ENCODE results near the gene LRRC18. TPM values are rescaled to one million over a fixed set of nuclear protein-coding genes. Genes with fewer than 3 reads are reported as not detected.

The LRRC18 gene
- polyA plus RNA-seq, 2 of the 4 experiments (the other 2 are of a cell fraction): not detected

DNA sequence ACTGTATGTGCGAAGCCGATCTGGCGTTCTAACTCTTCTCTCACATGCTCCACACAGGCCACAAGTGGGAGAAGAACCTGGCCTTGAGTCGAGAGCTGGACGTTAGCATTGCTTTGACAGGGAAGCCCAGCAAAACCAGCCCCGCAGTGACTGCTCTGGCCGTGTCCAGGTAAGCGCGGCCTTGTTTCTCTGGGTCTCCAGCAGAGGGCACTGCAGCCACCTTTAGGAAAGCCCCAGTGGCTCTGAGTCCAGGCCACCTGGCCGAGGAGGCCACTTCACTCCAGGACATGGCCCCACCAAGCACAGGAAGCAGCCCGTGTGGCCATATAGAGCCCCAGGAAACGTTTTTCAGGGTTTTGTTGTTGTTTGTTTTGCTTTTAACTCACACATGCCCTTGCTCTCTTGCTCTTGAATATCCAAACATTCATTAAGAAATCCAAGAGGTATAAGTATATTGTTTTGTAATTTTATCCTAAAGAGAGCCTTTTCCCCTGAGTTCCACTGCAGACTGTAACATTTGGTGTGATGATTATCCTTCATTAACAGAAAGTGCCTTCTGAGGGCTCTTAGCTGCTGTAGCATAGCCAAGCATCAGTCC is 41.8 kb upstream of the LRRC18 start:
- H3K4me2 ChIP-seq: no peak overlapping the region
- no peaks in the 10 kb centered on the region for H3K4me1 ChIP-seq
- DNase-seq (ENCODE audit: low read depth in 1 of 2, low spot score in 1 of 2) (peak; percentile 51 to 67), FAIRE-seq (no peak), ATAC-seq (peak; percentile 84 to 98; a peak in 4 of 6 replicates)
- H3K9me3 ChIP-seq: no peaks in the 10 kb centered on the region
- H3K27ac ChIP-seq: no peak overlapping the region
- H3K4me3 ChIP-seq: no peak overlapping the region
- TF ChIP-seq RAD21 (conservative IDR thresholded peaks at IDR 0.05 in 1 of 2, IDR thresholded peaks at IDR 0.05 in 1 of 2): peak; percentile 69 to 74
- TF ChIP-seq SMC3 (IDR thresholded peaks at IDR 0.05): peak; percentile 67
- no peak for TF ChIP-seq CBX8 (IDR thresholded peaks at IDR 0.05)
- no peak for TF ChIP-seq HOXB13 (CRISPR knock-in tag; IDR thresholded peaks at IDR 0.05; ENCODE audit: low read depth)
- TF ChIP-seq, protein P1, sequence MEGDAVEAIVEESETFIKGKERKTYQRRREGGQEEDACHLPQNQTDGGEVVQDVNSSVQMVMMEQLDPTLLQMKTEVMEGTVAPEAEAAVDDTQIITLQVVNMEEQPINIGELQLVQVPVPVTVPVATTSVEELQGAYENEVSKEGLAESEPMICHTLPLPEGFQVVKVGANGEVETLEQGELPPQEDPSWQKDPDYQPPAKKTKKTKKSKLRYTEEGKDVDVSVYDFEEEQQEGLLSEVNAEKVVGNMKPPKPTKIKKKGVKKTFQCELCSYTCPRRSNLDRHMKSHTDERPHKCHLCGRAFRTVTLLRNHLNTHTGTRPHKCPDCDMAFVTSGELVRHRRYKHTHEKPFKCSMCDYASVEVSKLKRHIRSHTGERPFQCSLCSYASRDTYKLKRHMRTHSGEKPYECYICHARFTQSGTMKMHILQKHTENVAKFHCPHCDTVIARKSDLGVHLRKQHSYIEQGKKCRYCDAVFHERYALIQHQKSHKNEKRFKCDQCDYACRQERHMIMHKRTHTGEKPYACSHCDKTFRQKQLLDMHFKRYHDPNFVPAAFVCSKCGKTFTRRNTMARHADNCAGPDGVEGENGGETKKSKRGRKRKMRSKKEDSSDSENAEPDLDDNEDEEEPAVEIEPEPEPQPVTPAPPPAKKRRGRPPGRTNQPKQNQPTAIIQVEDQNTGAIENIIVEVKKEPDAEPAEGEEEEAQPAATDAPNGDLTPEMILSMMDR (IDR thresholded peaks at IDR 0.05): peak; percentile 71
- TF ChIP-seq RARB (CRISPR knock-in tag; IDR thresholded peaks at IDR 0.05): no peak
- no peak for TF ChIP-seq TP53 (CRISPR knock-in tag; IDR thresholded peaks at IDR 0.05)
- TF ChIP-seq CHD4 (IDR thresholded peaks at IDR 0.05; ENCODE audit: borderline replicate concordance): no peak
- ChIA-PET POLR2A (no interaction called here), CTCF (interaction anchor here (0.6 to 3.5 kb wide), 10 partner anchors 12 to 427 kb away, joined by 3 to 10 read pairs (median 4); no protein-coding TSS in a partner anchor)
- 6% methylated on average over 12 of the region's 12 CpGs for WGBS (ENCODE audit: missing lambda C conversion rate)

DNA sequence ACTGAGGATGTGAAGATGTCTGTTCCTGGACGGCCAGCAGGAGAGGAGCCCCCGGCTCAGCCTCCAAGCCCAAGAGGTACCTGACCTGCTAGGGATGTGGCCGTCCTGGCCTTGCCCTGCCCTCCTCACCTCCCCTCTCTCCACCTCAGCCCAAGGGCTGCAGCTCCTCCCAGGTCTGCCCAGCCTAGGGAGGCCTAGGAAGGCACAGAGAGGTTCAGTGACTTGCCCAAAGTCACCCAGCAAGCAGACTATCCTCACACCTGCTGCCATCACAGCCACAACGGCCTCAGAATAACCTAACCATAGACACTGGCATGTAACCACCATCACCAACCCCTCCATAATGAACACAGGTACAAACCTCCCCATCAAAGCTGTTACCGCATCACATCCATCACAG is 38.7 kb upstream of the LRRC18 start:
- Histone ChIP-seq H3K9me3 (no peaks in the 10 kb centered on the region), H3K4me3 (no peak overlapping the region), H3K4me2 (no peak overlapping the region), H3K4me1 (no peaks in the 10 kb centered on the region), H3K27ac (no peak overlapping the region)
- ATAC-seq (no peak), FAIRE-seq (no peak), DNase-seq (ENCODE audit: low read depth in 1 of 2, low spot score in 1 of 2) (no peak)
- ChIA-PET CTCF (interaction anchor here (0.9 to 1.3 kb wide), 4 partner anchors 183 to 541 kb away, joined by 3 to 6 read pairs (median 4); no protein-coding TSS in a partner anchor), POLR2A (no interaction called here)
- TF ChIP-seq HEYL (CRISPR knock-in tag; IDR thresholded peaks at IDR 0.05) (no peak), ZSCAN20 (CRISPR knock-in tag; IDR thresholded peaks at IDR 0.05) (no peak)
- 38% methylated on average over 5 of the region's 5 CpGs for WGBS (ENCODE audit: missing lambda C conversion rate)

DNA sequence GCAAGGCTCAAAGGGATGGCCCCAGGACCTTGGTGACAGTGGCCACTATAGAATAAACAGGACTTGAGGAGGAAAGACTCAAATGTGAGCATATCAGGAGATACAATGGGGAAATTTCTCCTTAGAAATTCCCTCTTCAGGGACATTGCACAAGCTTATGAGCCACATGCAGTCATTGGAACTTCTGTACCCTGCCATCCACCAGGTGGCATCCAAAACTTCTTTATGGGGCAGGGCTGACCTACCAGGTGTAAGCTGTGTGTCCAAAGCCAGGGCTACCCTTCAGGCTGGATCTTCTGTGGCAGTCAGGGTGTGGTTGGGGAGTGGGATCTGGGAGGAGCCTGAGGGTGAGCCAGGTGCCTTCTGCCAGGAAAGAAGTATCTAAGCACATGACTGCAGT is 36.6 kb upstream of the LRRC18 start:
- no peak for FAIRE-seq
- H3K9me3 ChIP-seq: peaks cover 3% of the 10 kb centered on the region; the same call in 1 of the 3 replicates
- no peak overlapping the region for H3K4me2 ChIP-seq
- peak; percentile 57 to 72; a peak in 4 of 6 replicates for ATAC-seq
- no peak overlapping the region for H3K4me3 ChIP-seq
- CTCF ChIA-PET: interaction anchor here (1.1 to 1.3 kb wide), 3 partner anchors 17 to 547 kb away, joined by 3 read pairs; no protein-coding TSS in a partner anchor
- POLR2A ChIA-PET: no interaction called here
- no peaks in the 10 kb centered on the region for H3K4me1 ChIP-seq
- TF ChIP-seq JUNB (IDR thresholded peaks at IDR 0.05) (no peak), SMC3 (IDR thresholded peaks at IDR 0.05) (0 out of 3 replicates have a peak, but pooled peaks have one; percentile 17), FOSL2 (IDR thresholded peaks at IDR 0.05) (no peak), FOSL2 (CRISPR knock-in tag; IDR thresholded peaks at IDR 0.05) (no peak), POLR2AphosphoS2 (conservative IDR thresholded peaks at IDR 0.05; ENCODE audit: low read length) (no peak), RAD21 (conservative IDR thresholded peaks at IDR 0.05 in 1 of 2, IDR thresholded peaks at IDR 0.05 in 1 of 2) (peak; percentile 12 to 45; a peak in 2 of 5 replicates), ZFP36 (IDR thresholded peaks at IDR 0.05; ENCODE audit: borderline replicate concordance, partially characterized antibody) (no peak), HDAC2 (IDR thresholded peaks at IDR 0.05) (no peak)
- TF ChIP-seq, protein P2, sequence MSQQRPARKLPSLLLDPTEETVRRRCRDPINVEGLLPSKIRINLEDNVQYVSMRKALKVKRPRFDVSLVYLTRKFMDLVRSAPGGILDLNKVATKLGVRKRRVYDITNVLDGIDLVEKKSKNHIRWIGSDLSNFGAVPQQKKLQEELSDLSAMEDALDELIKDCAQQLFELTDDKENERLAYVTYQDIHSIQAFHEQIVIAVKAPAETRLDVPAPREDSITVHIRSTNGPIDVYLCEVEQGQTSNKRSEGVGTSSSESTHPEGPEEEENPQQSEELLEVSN (IDR thresholded peaks at IDR 0.05; ENCODE audit: borderline replicate concordance, low read depth): no peak
- TF ChIP-seq, protein P1 (IDR thresholded peaks at IDR 0.05): peak; percentile 8; the same call in 1 of the 3 replicates
- no peak overlapping the region for H3K27ac ChIP-seq
- DNase-seq (ENCODE audit: low read depth in 1 of 2, low spot score in 1 of 2): peak; percentile 12 to 32
